Measurements from ENCODE around the gene PAPPA2. TPM values are rescaled to one million over a fixed set of nuclear protein-coding genes. Genes with fewer than 3 reads are reported as not detected.

The PAPPA2 gene
- total and polyA plus RNA-seq, 2 of the 4 experiments (the other 2 are of a cell fraction): 0.10 to 0.18 TPM

GRCh38 chr1:176440176-176440575 is 22.8 kb upstream of the PAPPA2 start:
- Histone ChIP-seq H4K8ac (ENCODE audit: low read depth in 2 of 2, low read length in 2 of 2) (no peak overlapping the region), H3K79me1 (ENCODE audit: low read depth in 1 of 2, low read length in 2 of 2) (no peaks in the 10 kb centered on the region), H4K91ac (ENCODE audit: insufficient read depth, low read depth, low read length) (no peak overlapping the region), H3K9me3 (ENCODE audit: control insufficient read depth, insufficient read depth, low read length) (no peaks in the 10 kb centered on the region), H3K27me3 (ENCODE audit: control insufficient read depth, insufficient read depth, low read length) (no peaks in the 10 kb centered on the region), H2BK5ac (ENCODE audit: low read depth, low read length, poor library complexity, severe bottlenecking) (no peak overlapping the region), H2AK9ac (replicated peaks; ENCODE audit: low read depth, low read length, poor library complexity) (no peak overlapping the region), H2BK120ac (ENCODE audit: low read depth, low read length) (no peak overlapping the region), H3K56ac (ENCODE audit: extremely low read depth, insufficient read depth, low read length) (no peak overlapping the region), H3K9me1 (ENCODE audit: insufficient read depth, low read length) (no peaks in the 10 kb centered on the region), H4K20me1 (ENCODE audit: insufficient read depth, low read length) (no peaks in the 10 kb centered on the region), H3K14ac (replicated peaks; ENCODE audit: low read depth, low read length) (no peak overlapping the region), H3K9ac (ENCODE audit: low read depth, low read length) (no peak overlapping the region), H2BK20ac (ENCODE audit: low read depth, low read length) (no peak overlapping the region), H2AFZ (replicated peaks; ENCODE audit: low read length, poor library complexity) (no peak overlapping the region), H3K4me3 (ENCODE audit: insufficient read depth, low read depth, low read length) (no peak overlapping the region), H3K23ac (ENCODE audit: low read depth, low read length) (no peak overlapping the region), H2AK5ac (ENCODE audit: low read depth, low read length) (no peak overlapping the region), H3K4ac (ENCODE audit: low read depth, low read length) (no peak overlapping the region), H3K36me3 (ENCODE audit: control insufficient read depth, insufficient read depth, low read length) (no peaks in the 10 kb centered on the region), H3K18ac (ENCODE audit: low read depth, low read length) (no peak overlapping the region), H4K5ac (ENCODE audit: low read depth, low read length) (no peak overlapping the region), H3K4me2 (ENCODE audit: low read depth, low read length) (no peak overlapping the region), H2BK15ac (ENCODE audit: low read depth, low read length) (no peak overlapping the region), H3K27ac (ENCODE audit: insufficient read depth, low read length) (no peak overlapping the region), H3K4me1 (ENCODE audit: control insufficient read depth, insufficient read depth, low read length) (no peaks in the 10 kb centered on the region)
- DNase-seq (no peak), ATAC-seq (ENCODE audit: low read depth) (no peak)
- CTCF ChIA-PET: no interaction called here
- no TSS peak for BruUV-seq (replicated peaks)
- no CpG with 5 or more reads among the region's 2 CpGs for WGBS, 2 experiments (ENCODE audit: extremely low coverage in 2 of 2, insufficient read length in 1 of 2)
- POLR2A ChIA-PET (ENCODE audit: unreplicated experiment): no interaction called here
- dilution Hi-C loops (cut with HindIII; ENCODE audit: low sequenced_read_pairs, unreplicated experiment): no loop called here
- intact Hi-C loops (cut with micrococcal nuclease): no loop called here
- TF ChIP-seq MXI1 (IDR thresholded peaks at IDR 0.05; ENCODE audit: borderline replicate concordance, low read depth, low read length): no peak
- TF ChIP-seq RFX5 (IDR thresholded peaks at IDR 0.05; ENCODE audit: low read depth, low read length): no peak
- TF ChIP-seq NFE2L2 (IDR thresholded peaks at IDR 0.05; ENCODE audit: low read depth, low read length): no peak
- no peak for TF ChIP-seq ELK1 (IDR thresholded peaks at IDR 0.05; ENCODE audit: borderline replicate concordance, low read depth, low read length)
- TF ChIP-seq CTCF (conservative IDR thresholded peaks at IDR 0.05; ENCODE audit: low read depth, low read length): no peak
- TF ChIP-seq CHD1 (IDR thresholded peaks at IDR 0.05; ENCODE audit: low read depth, low read length): no peak
- no peak for TF ChIP-seq RAD21 (IDR thresholded peaks at IDR 0.05; ENCODE audit: low read length)
- TF ChIP-seq POLR2A (IDR thresholded peaks at IDR 0.05; ENCODE audit: low read depth, low read length): no peak
- no peak for TF ChIP-seq FOS (IDR thresholded peaks at IDR 0.05; ENCODE audit: low read depth, low read length)
- no peak for TF ChIP-seq RCOR1 (IDR thresholded peaks at IDR 0.05; ENCODE audit: insufficient replicate concordance, low read length)
- in situ Hi-C loops (cut with MboI; ENCODE audit: low sequenced_read_pairs): no loop called here
